Ovary (tissue), 9 donors: Measurements from ENCODE around the gene FCN2. TPM values are rescaled to one million over a fixed set of nuclear protein-coding genes. Genes with fewer than 3 reads are reported as not detected.

Experiments used
- DNase-seq, 5 donors: peaks; one replicate each; pipeline ENCODE4 v3.0.0-alpha.2; 2019 to 2020
- H3K27ac ChIP-seq, 2 donors: fragments of 200-600 bp; one replicate each; pipeline versions ENCODE4 v1.5.1 to v1.8.0; 2019 to 2022
- H3K27me3 ChIP-seq: fragments of 200-600 bp; one replicate; pipeline ENCODE4 v1.8.0; 2022
- H3K36me3 ChIP-seq: fragments of 200-600 bp; sonication (generic); one replicate; pipeline ENCODE4 v1.5.1; 2019
- H3K4me1 ChIP-seq: one replicate; pipeline ENCODE4 v1.8.1; 2013; ENCODE audit warnings: mild to moderate bottlenecking, moderate library complexity; ENCODE audit not compliant: insufficient read depth
- H3K4me3 ChIP-seq: fragments of 200-600 bp; sonication (generic); one replicate; pipeline ENCODE4 v1.5.1; 2017
- H3K9me3 ChIP-seq, 2 donors: fragments of 200-600 bp in 1 of 2; sonication (generic) in 1 of 2; one replicate each; pipeline versions ENCODE4 v1.5.1 to v1.8.1; 2013 to 2019; ENCODE audit warnings: mild to moderate bottlenecking in 1 of 2, moderate library complexity in 1 of 2
- CTCF ChIP-seq, 3 donors: fragments of 450-650 bp in 2 of 3; fragments of 200-600 bp in 1 of 3; IDR thresholded peaks; one replicate each; pipeline versions ENCODE4 v1.5.1 to v1.8.0; 2016 to 2022; ENCODE audit warnings: antibody characterized with exemption in 3 of 3, mild to moderate bottlenecking in 1 of 3
- EP300 ChIP-seq: sonication (generic); formaldehyde crosslinking; IDR thresholded peaks from one replicate; pipeline ENCODE4 v1.6.1; 2017; ENCODE audit warnings: antibody characterized with exemption
- POLR2A ChIP-seq: fragments of 450-650 bp; IDR thresholded peaks from one replicate; pipeline ENCODE4 v1.6.1; 2017; ENCODE audit warnings: antibody characterized with exemption, mild to moderate bottlenecking, moderate library complexity
- WGBS, 3 donors: extraction: QIAGEN DNeasy Blood & Tissue Kit in 1 of 3; methylation state at CpG; one replicate each; pipeline versions ENCODE4 v1.1.5 to v1.1.7; 2013 to 2017; 5-methylcytosine and 5-hydroxymethylcytosine counted together
- intact Hi-C, 4 donors: fragments of 100-400 bp; cut with DNase I; formaldehyde crosslinking; loops; one replicate each; pipeline versions ENCODE4 v1.11.0 to v1.15.1; 2022 to 2023
- polyA plus RNA-seq, 2 donors: library from polyadenylated mRNA; stranded (reverse); fragments of 200-250 nt in 1 of 2; fragments of 350-450 nt in 1 of 2; fragmentation: Illumina TruSeq in 1 of 2; extraction: RNeasy Lipid Tissue Mini Kit (QIAGEN cat#74804) in 1 of 2; gene quantifications; one replicate each; pipeline ENCODE4 v1.2.3, GENCODE V29; 2013 to 2014
- total RNA-seq, 7 donors: library from RNA; depleted of rRNA in 2 of 7; stranded (reverse); fragments of >200 nt in 2 of 7; fragmentation: NEBNext Ultra II Directional in 3 of 7; extraction: Animal tissue kit (Norgen Biotek cat#: 25700) in 3 of 7; gene quantifications; one replicate each; pipeline versions ENCODE4 v1.1.0 to v1.2.4, GENCODE V29; 2016 to 2023
- donor health status: DM: no; HTN: no; CAD: no; lungs with moderate emphysema.
- donor health status: DM: no; HTN: no; CAD: no.
- donor health status: Bipolar disorder and iron deficiency.
- donor health status: DM: yes; HTN: yes; CAD: no.
- donor health status: DM: no; HTN: no; CAD: no.
- donor health status: DM: yes; HTN: yes; CAD: no.

The FCN2 gene
- total and polyA plus RNA-seq, 9 donors: 0.23 to 1.1 (median 0.33) TPM; not detected in 4

DNA sequence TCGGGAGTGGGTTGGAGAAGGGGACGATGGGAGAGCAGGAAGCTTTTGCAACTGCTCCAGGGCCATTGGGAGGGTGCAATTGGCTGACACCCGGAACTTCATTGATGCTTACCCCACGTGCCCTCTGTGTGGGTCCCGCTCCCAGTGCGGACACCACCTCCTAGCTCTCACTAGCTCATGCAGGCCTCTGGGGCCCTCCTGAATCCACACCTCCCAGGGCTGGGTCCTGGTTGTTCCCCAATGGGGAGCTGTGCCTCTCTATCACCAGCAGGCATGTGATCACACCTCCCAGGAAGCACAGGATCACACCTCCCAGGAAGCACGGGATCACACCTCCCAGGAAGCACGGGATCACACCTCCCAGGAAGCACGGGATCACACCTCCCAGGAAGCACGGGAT lies 32.1 kb upstream of the FCN2 start:
- H3K27me3 ChIP-seq: no peaks in the 10 kb centered on the region
- WGBS, 3 donors: 82 to 85% (median 83%) methylated on average over 9 to 10 of the region's 10 CpGs
- H3K36me3 ChIP-seq: no peaks in the 10 kb centered on the region
- no peak overlapping the region for H3K4me3 ChIP-seq
- no peak for DNase-seq
- no peak for TF ChIP-seq POLR2A
- TF ChIP-seq EP300: no peak
- peaks cover 6% of the 10 kb centered on the region for H3K4me1 ChIP-seq
- intact Hi-C loops: no loop called here
- H3K27ac ChIP-seq: no peak overlapping the region
- no peaks in the 10 kb centered on the region for H3K9me3 ChIP-seq

DNA sequence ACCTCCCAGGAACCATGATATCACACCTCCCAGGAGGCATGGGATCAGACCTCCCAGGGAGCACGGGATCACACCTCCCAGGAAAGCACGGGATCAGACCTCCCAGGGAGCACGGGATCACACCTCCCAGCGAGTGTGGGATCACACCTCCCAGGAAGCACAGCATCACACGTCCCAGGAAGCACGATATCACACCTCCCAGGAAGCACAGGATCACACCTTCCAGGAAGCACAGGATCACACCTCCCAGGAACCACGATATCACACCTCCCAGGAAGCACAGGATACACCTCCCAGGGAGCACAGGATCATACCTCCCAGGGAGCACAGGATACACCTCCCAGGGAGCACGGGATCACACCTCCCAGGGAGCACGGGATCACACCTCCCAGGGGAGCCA lies 30.0 kb upstream of the FCN2 start:
- no peak for TF ChIP-seq POLR2A
- TF ChIP-seq EP300: no peak
- no peak for TF ChIP-seq CTCF (IDR thresholded peaks at IDR 0.05)
- intact Hi-C loops: no loop called here
- no peak overlapping the region for H3K4me3 ChIP-seq
- WGBS, 3 donors: 79 to 95% (median 89%) methylated on average over 9 of the region's 9 CpGs
- peaks cover 6% of the 10 kb centered on the region for H3K4me1 ChIP-seq
- no peaks in the 10 kb centered on the region for H3K27me3 ChIP-seq
- no peak overlapping the region for H3K27ac ChIP-seq
- DNase-seq: no peak
- no peaks in the 10 kb centered on the region for H3K36me3 ChIP-seq
- H3K9me3 ChIP-seq: no peaks in the 10 kb centered on the region

DNA sequence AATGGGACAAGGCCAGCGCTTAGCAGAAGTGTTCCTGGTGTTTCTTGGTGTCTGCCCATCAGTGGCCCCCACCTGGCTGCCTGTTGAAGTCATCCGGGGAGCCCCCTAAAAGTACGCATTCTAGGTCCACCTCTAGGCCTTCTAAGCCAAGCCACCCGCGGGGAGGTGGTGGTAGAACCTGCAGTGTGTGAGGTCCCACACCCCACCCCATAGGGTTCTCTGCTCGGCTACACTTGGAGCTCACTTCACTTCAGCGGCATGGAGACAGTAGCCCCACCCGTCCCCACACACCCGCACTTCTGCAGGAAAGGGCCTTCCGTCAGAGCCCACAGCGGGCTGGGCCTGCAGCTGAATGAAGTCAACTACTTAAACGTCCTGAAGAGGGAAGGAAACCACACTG lies 29.6 kb upstream of the FCN2 start:
- TF ChIP-seq CTCF (IDR thresholded peaks at IDR 0.05): no peak
- TF ChIP-seq POLR2A: no peak
- no peak for TF ChIP-seq EP300
- H3K9me3 ChIP-seq: no peaks in the 10 kb centered on the region
- WGBS, 3 donors: 85 to 93% (median 89%) methylated on average over 10 to 12 of the region's 12 CpGs
- H3K4me3 ChIP-seq: no peak overlapping the region
- no peak overlapping the region for H3K27ac ChIP-seq
- peaks cover 6% of the 10 kb centered on the region for H3K4me1 ChIP-seq
- H3K36me3 ChIP-seq: no peaks in the 10 kb centered on the region
- peak in 2 of 5 donors; percentile 8 to 24 for DNase-seq
- H3K27me3 ChIP-seq: no peaks in the 10 kb centered on the region
- intact Hi-C loops: no loop called here

DNA sequence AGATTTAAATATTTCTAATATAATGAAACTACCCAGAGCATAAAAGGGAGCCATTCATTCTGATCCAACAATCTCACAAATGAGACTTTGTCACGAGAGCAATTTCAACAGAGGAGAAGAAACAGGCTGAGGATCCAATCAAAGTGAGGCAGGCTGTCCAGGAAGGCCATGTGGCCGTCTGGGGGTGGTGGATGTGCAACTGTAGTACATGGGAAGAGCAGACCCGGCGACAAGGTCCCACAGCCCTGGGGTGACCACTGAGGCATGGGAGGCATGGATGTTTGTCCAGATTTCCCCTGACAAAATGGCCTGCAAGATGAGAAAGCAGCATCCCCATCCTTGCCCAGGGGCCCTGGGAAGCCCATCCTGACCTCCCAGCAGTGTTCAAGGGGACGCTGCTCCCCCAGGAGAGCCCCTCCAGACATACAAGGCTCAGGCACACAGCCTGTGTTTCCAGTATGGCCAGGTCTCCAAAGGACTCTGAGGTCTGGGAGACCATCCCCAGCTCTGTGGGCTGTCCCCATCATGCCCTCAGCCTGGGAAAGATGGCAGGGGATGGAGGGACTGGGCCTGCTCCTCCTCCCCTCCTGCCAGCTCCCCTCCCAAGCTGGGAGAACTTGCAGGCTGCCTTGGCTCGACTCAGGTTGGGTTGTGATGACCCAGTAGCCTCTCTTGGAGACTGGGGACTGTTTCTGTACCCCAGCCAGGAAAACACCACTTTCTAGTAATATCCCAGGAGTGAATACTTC lies 27.5 kb upstream of the FCN2 start:
- 53 to 60% (median 57%) methylated on average over 6 of the region's 6 CpGs for WGBS, 3 donors
- TF ChIP-seq EP300 (no peak), POLR2A (no peak), CTCF (IDR thresholded peaks at IDR 0.05) (no peak)
- Histone ChIP-seq H3K4me3 (no peak overlapping the region), H3K27ac (no peak overlapping the region), H3K36me3 (no peaks in the 10 kb centered on the region), H3K9me3 (no peaks in the 10 kb centered on the region), H3K27me3 (no peaks in the 10 kb centered on the region), H3K4me1 (peaks cover 6% of the 10 kb centered on the region)
- intact Hi-C loops: no loop called here
- DNase-seq: peak in 4 of 5 donors; percentile 33 to 60 (median 46)

DNA sequence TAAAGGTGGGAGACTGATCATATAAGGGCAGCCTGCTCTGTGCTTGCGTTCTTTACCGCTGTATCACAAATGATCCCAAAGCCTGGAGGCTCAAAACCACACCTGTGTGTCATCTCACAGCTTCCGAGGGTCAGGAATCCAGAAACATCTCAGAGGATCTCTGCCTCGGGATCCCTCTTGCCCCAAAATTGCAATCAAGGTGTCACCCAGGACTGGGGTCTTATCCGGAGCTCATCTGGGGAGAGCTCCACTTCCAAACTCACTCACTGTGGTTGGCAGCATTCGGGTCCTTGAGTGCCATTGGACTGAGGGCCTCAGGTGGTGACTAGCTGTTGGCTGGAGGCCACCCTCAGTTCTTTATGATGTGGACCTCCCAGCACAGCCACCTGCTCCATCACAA lies 26.7 kb upstream of the FCN2 start:
- peak in 3 of 5 donors; percentile 9 to 18 (median 12) for DNase-seq
- Histone ChIP-seq H3K4me3 (no peak overlapping the region), H3K9me3 (no peaks in the 10 kb centered on the region), H3K27me3 (no peaks in the 10 kb centered on the region), H3K27ac (no peak overlapping the region), H3K36me3 (no peaks in the 10 kb centered on the region), H3K4me1 (peaks cover 10% of the 10 kb centered on the region)
- TF ChIP-seq CTCF (IDR thresholded peaks at IDR 0.05): no peak
- no peak for TF ChIP-seq EP300
- no peak for TF ChIP-seq POLR2A
- intact Hi-C loops: no loop called here
- WGBS, 3 donors: 83 to 91% (median 87%) methylated on average over 6 of the region's 6 CpGs
